IMR-90 (cell line): Measurements from ENCODE around the gene ALG6. TPM values are rescaled to one million over a fixed set of nuclear protein-coding genes. Genes with fewer than 3 reads are reported as not detected.

Experiments used
- ATAC-seq: fragments of 200-7000 bp; cut with Tn5 transposase; 2 replicates; pipeline ENCODE4 v1.9.1; 2020; ENCODE audit warnings: low read depth, mild to moderate bottlenecking, moderate library complexity
- BruUV-seq: library from RNA; stranded (reverse); fragments of 400-500 nt; replicated peaks from 2 replicates; lab custom pipeline; 2021; lab: Mats Ljungman, UMichigan
- CTCF ChIA-PET: fragments of 300-600 bp; formaldehyde crosslinking; extraction: SDS; loops from one replicate; lab custom pipeline; 2021; ENCODE audit warnings: antibody characterized with exemption; lab: Yijun Ruan, JAX
- POLR2A ChIA-PET: fragments of 300-600 bp; sonication (Branson Sonifier 250); formaldehyde crosslinking; loops from one replicate; lab custom pipeline; 2022; ENCODE audit warnings: antibody characterized with exemption; ENCODE audit not compliant: unreplicated experiment; lab: Charles Lee
- DNase-seq: peaks from one replicate; pipeline ENCODE4 v3.0.0; 2013
- H2AFZ ChIP-seq: replicated peaks from 2 replicates; pipeline ENCODE3; 2013; ENCODE audit warnings: low read length, mild to moderate bottlenecking; ENCODE audit not compliant: poor library complexity
- H2AK5ac ChIP-seq: 2 replicates; pipeline ENCODE4 v1.6.1; 2013; ENCODE audit warnings: low read depth, low read length, inconsistent platforms
- H2AK9ac ChIP-seq: replicated peaks from 2 replicates; pipeline ENCODE3; 2013; ENCODE audit warnings: mild to moderate bottlenecking, low read depth, low read length, moderate library complexity; ENCODE audit not compliant: poor library complexity
- H2BK120ac ChIP-seq: 2 replicates; pipeline ENCODE4 v1.6.1; 2013; ENCODE audit warnings: low read depth, low read length, inconsistent platforms
- H2BK15ac ChIP-seq: 3 replicates; pipeline ENCODE4 v1.6.1; 2013; ENCODE audit warnings: low read depth, low read length, inconsistent platforms
- H2BK20ac ChIP-seq: 2 replicates; pipeline ENCODE4 v1.6.1; 2013; ENCODE audit warnings: low read depth, mild to moderate bottlenecking, inconsistent platforms, low read length, moderate library complexity
- H2BK5ac ChIP-seq: 2 replicates; pipeline ENCODE4 v1.6.1; 2013; ENCODE audit warnings: mild to moderate bottlenecking, low read depth, low read length, inconsistent platforms; ENCODE audit not compliant: poor library complexity, severe bottlenecking
- H3K14ac ChIP-seq: replicated peaks from 2 replicates; pipeline ENCODE4 v1.6.1; 2013; ENCODE audit warnings: low read depth, low read length, inconsistent platforms
- H3K18ac ChIP-seq: 2 replicates; pipeline ENCODE4 v1.6.1; 2013; ENCODE audit warnings: low read depth, low read length, control low read depth
- H3K23ac ChIP-seq: 2 replicates; pipeline ENCODE4 v1.6.1; 2013; ENCODE audit warnings: low read depth, low read length, inconsistent platforms
- H3K27ac ChIP-seq: 2 replicates; pipeline ENCODE4 v1.5.1; 2013; ENCODE audit warnings: mild to moderate bottlenecking, control low read depth, low read length; ENCODE audit not compliant: insufficient read depth
- H3K27me3 ChIP-seq: 2 replicates; pipeline ENCODE4 v1.6.1; 2013; ENCODE audit warnings: low read length; ENCODE audit not compliant: control insufficient read depth, insufficient read depth
- H3K36me3 ChIP-seq: 2 replicates; pipeline ENCODE4 v1.6.1; 2013; ENCODE audit warnings: low read length, mixed read lengths; ENCODE audit not compliant: control insufficient read depth, insufficient read depth
- H3K4ac ChIP-seq: 2 replicates; pipeline ENCODE4 v1.6.1; 2013; ENCODE audit warnings: low read depth, low read length, inconsistent platforms
- H3K4me1 ChIP-seq: 2 replicates; pipeline ENCODE4 v1.6.1; 2013; ENCODE audit warnings: low read length, mixed read lengths; ENCODE audit not compliant: control insufficient read depth, insufficient read depth
- H3K4me2 ChIP-seq: 2 replicates; pipeline ENCODE4 v1.6.1; 2013; ENCODE audit warnings: low read depth, mild to moderate bottlenecking, control low read depth, low read length, moderate library complexity
- H3K4me3 ChIP-seq: 2 replicates; pipeline ENCODE4 v1.5.1; 2013; ENCODE audit warnings: low read depth, mild to moderate bottlenecking, control low read depth, low read length, moderate library complexity; ENCODE audit not compliant: insufficient read depth
- H3K56ac ChIP-seq: 2 replicates; pipeline ENCODE4 v1.6.1; 2013; ENCODE audit warnings: low read length, inconsistent platforms; ENCODE audit not compliant: insufficient read depth; ENCODE audit errors: extremely low read depth
- H3K79me1 ChIP-seq, 2 experiments: 2 replicates each; pipeline ENCODE4 v1.6.1; 2013; ENCODE audit warnings: low read length in 2 of 2, inconsistent platforms in 1 of 2, low read depth in 1 of 2
- H3K9ac ChIP-seq: 2 replicates; pipeline ENCODE4 v1.6.1; 2013; ENCODE audit warnings: low read depth, low read length, control low read depth
- H3K9me1 ChIP-seq: 2 replicates; pipeline ENCODE4 v1.6.1; 2013; ENCODE audit warnings: low read length, inconsistent platforms; ENCODE audit not compliant: insufficient read depth
- H3K9me3 ChIP-seq: 2 replicates; pipeline ENCODE4 v1.6.1; 2013; ENCODE audit warnings: low read length; ENCODE audit not compliant: control insufficient read depth, insufficient read depth
- H4K20me1 ChIP-seq: 2 replicates; pipeline ENCODE4 v1.6.1; 2013; ENCODE audit warnings: low read length, inconsistent platforms; ENCODE audit not compliant: insufficient read depth
- H4K5ac ChIP-seq: 2 replicates; pipeline ENCODE4 v1.6.1; 2013; ENCODE audit warnings: mild to moderate bottlenecking, low read depth, low read length, control low read depth
- H4K8ac ChIP-seq, 2 experiments: 2 replicates each; pipeline ENCODE4 v1.6.1; 2013; ENCODE audit warnings: low read depth in 2 of 2, low read length in 2 of 2, control low read depth in 1 of 2, inconsistent platforms in 1 of 2
- H4K91ac ChIP-seq: 2 replicates; pipeline ENCODE4 v1.6.1; 2013; ENCODE audit warnings: low read depth, low read length, inconsistent platforms; ENCODE audit not compliant: insufficient read depth
- BHLHE40 ChIP-seq: fragments of 150-350 bp; IDR thresholded peaks from 2 replicates; pipeline ENCODE4 v1.6.1; 2016; ENCODE audit warnings: mild to moderate bottlenecking, low read depth, low read length
- CEBPB ChIP-seq: IDR thresholded peaks from 2 replicates; pipeline ENCODE4 v1.6.1; 2012; ENCODE audit warnings: low read depth, low read length, improper control_type of control experiment
- FOS ChIP-seq: fragments of 150-350 bp; IDR thresholded peaks from 2 replicates; pipeline ENCODE4 v1.6.1; 2016; ENCODE audit warnings: low read depth, low read length
- MAZ ChIP-seq: IDR thresholded peaks from 2 replicates; pipeline ENCODE4 v1.6.1; 2012; ENCODE audit warnings: low read depth, mild to moderate bottlenecking, low read length, improper control_type of control experiment, moderate library complexity, borderline replicate concordance
- NFE2L2 ChIP-seq: fragments of 150-350 bp; IDR thresholded peaks from 2 replicates; pipeline ENCODE4 v1.6.1; 2016; ENCODE audit warnings: low read depth, mild to moderate bottlenecking, low read length
- RAD21 ChIP-seq: IDR thresholded peaks from 2 replicates; pipeline ENCODE4 v1.6.1; 2012; ENCODE audit warnings: low read length, improper control_type of control experiment
- RFX5 ChIP-seq: IDR thresholded peaks from 2 replicates; pipeline ENCODE4 v1.8.0; 2012; ENCODE audit warnings: low read depth, mild to moderate bottlenecking, low read length, moderate library complexity
- SMC3 ChIP-seq: fragments of 150-350 bp; IDR thresholded peaks from 2 replicates; pipeline ENCODE4 v1.6.1; 2016; ENCODE audit warnings: low read depth, mild to moderate bottlenecking, antibody characterized with exemption, low read length, moderate library complexity
- WGBS, 2 experiments: methylation state at CpG; one replicate each; pipeline versions ENCODE4 v1.1.5 to v1.1.7; 2013; ENCODE audit warnings: missing lambda C conversion rate in 2 of 2; ENCODE audit not compliant: insufficient read length in 1 of 2; ENCODE audit errors: extremely low coverage in 2 of 2; 5-methylcytosine and 5-hydroxymethylcytosine counted together
- dilution Hi-C: fragments of 300-500 bp; cut with HindIII; formaldehyde crosslinking; loops from one replicate; pipeline ENCODE4 v1.14.3; 2018; ENCODE audit warnings: low sequenced_read_pairs; ENCODE audit not compliant: unreplicated experiment
- in situ Hi-C: fragments of 300-500 bp; cut with MboI; formaldehyde crosslinking; loops from 3 replicates; pipeline ENCODE4 v1.14.3; 2019; ENCODE audit warnings: low sequenced_read_pairs, inconsistent platforms, mixed read lengths
- intact Hi-C: fragments of 100-400 bp; cut with micrococcal nuclease; formaldehyde crosslinking; loops from 2 replicates; pipeline ENCODE4 v1.10.0; 2022
- polyA plus RNA-seq, 3 experiments: library from polyadenylated mRNA; depleted of rRNA; stranded (reverse); fragments of >200 nt; gene quantifications; 2 replicates each; pipeline ENCODE4 v1.2.3, GENCODE V29; 2012; ENCODE audit warnings: low replicate concordance in 1 of 3
- total RNA-seq: library from RNA; depleted of rRNA; stranded (reverse); fragments of >200 nt; gene quantifications from 2 replicates; pipeline ENCODE4 v1.2.3, GENCODE V29; 2012
- TF ChIP-seq, protein P1 (sequence below): fragments of 150-350 bp; IDR thresholded peaks from 2 replicates; pipeline ENCODE4 v1.6.1; 2016; ENCODE audit warnings: low read depth, mild to moderate bottlenecking, low read length, moderate library complexity, borderline replicate concordance

ALG6 gene
- total and polyA plus RNA-seq, 2 of the 4 experiments (the other 2 are of a cell fraction) = 4.8 to 6.5 TPM

DNA sequence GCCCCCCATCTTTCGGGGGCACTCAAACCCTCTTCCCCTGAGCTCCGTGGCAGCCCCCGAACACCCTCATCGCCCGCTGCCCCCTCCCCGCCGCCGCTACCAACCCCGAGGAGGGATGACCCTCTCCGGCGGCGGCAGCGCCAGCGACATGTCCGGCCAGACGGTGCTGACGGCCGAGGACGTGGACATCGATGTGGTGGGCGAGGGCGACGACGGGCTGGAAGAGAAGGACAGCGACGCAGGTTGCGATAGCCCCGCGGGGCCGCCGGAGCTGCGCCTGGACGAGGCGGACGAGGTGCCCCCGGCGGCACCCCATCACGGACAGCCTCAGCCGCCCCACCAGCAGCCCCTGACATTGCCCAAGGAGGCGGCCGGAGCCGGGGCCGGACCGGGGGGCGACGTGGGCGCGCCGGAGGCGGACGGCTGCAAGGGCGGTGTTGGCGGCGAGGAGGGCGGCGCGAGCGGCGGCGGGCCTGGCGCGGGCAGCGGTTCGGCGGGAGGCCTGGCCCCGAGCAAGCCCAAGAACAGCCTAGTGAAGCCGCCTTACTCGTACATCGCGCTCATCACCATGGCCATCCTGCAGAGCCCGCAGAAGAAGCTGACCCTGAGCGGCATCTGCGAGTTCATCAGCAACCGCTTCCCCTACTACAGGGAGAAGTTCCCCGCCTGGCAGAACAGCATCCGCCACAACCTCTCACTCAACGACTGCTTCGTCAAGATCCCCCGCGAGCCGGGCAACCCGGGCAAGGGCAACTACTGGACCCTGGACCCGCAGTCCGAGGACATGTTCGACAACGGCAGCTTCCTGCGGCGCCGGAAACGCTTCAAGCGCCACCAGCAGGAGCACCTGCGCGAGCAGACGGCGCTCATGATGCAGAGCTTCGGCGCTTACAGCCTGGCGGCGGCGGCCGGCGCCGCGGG is 44.2 kb upstream of the ALG6 start:
- peaks cover 32% of the 10 kb centered on the region for H3K9me3 ChIP-seq
- H3K4ac ChIP-seq = no peak overlapping the region
- dilution Hi-C loops (no loop called here), intact Hi-C loops (no loop called here), in situ Hi-C loops (loop anchor here (10.0 to 25.0 kb wide), 3 partner anchors 132 to 939 kb away; partner anchors contain the start of genes EFCAB7 and ITGB3BP)
- H4K91ac ChIP-seq = no peak overlapping the region
- ATAC-seq = peak; percentile 16; the same call in 1 of the 2 replicates
- H3K18ac ChIP-seq = no peak overlapping the region
- H2BK120ac ChIP-seq = no peak overlapping the region
- H3K4me2 ChIP-seq = no peak overlapping the region
- H3K14ac ChIP-seq = no peak overlapping the region
- no peak overlapping the region for H3K27ac ChIP-seq
- H2AFZ ChIP-seq = peak overlapping the region; percentile 60
- no peak overlapping the region for H2AK5ac ChIP-seq
- no peak overlapping the region for H2BK20ac ChIP-seq
- no peak overlapping the region for H3K23ac ChIP-seq
- no peak overlapping the region; the same call in 1 of the 2 replicates for H3K4me3 ChIP-seq
- no peak overlapping the region for H3K9ac ChIP-seq
- no peak overlapping the region for H4K8ac ChIP-seq
- POLR2A ChIA-PET = interaction anchor here (0.6 kb wide), 1 partner anchor 1226 kb away, joined by 3 read pairs; no protein-coding TSS in a partner anchor
- no peak for DNase-seq
- peaks cover 89% of the 10 kb centered on the region for H3K27me3 ChIP-seq
- H2BK15ac ChIP-seq = no peak overlapping the region
- H2BK5ac ChIP-seq = no peak overlapping the region
- BruUV-seq = no TSS peak
- H3K9me1 ChIP-seq = no peaks in the 10 kb centered on the region
- H3K4me1 ChIP-seq = no peaks in the 10 kb centered on the region; the same call in 1 of the 2 replicates
- no peak overlapping the region for H3K56ac ChIP-seq
- no peak overlapping the region for H4K5ac ChIP-seq
- WGBS, 2 experiments = 2% methylated on average over 9 of the region's 104 CpGs; no CpG with 5 or more reads in 1 of the 2 experiments
- no peak for TF ChIP-seq BHLHE40
- TF ChIP-seq RAD21 = no peak
- no peak for TF ChIP-seq RFX5
- TF ChIP-seq NFE2L2 = no peak
- no peak for TF ChIP-seq CEBPB
- TF ChIP-seq MAZ = no peak
- no peak for TF ChIP-seq SMC3
- TF ChIP-seq FOS = no peak
- TF ChIP-seq, protein P1, sequence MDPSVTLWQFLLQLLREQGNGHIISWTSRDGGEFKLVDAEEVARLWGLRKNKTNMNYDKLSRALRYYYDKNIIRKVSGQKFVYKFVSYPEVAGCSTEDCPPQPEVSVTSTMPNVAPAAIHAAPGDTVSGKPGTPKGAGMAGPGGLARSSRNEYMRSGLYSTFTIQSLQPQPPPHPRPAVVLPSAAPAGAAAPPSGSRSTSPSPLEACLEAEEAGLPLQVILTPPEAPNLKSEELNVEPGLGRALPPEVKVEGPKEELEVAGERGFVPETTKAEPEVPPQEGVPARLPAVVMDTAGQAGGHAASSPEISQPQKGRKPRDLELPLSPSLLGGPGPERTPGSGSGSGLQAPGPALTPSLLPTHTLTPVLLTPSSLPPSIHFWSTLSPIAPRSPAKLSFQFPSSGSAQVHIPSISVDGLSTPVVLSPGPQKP = no peak
- no peaks in the 10 kb centered on the region for H3K36me3 ChIP-seq
- peak overlapping the region; percentile 29 for H2AK9ac ChIP-seq
- H4K20me1 ChIP-seq = 0 out of 2 replicates have a peak, but pooled peaks cover 5% of the 10 kb centered on the region
- no peaks in the 10 kb centered on the region for H3K79me1 ChIP-seq
- CTCF ChIA-PET = interaction anchor here (0.5 kb wide), 1 partner anchor 145 kb away, joined by 3 read pairs; no protein-coding TSS in a partner anchor
